K562 (cell line): ENCODE data around the gene MTX3. TPM values are rescaled to one million over a fixed set of nuclear protein-coding genes. Genes with fewer than 3 reads are reported as not detected.

Experiments
- ATAC-seq: fragments of 200-7000 bp; cut with Tn5 transposase; 3 replicates; pipeline ENCODE4 v1.9.1; 2020; ENCODE audit warnings: moderate library complexity
- BruUV-seq: library from RNA; stranded (reverse); fragments of 400-500 nt; replicated peaks from 2 replicates; lab custom pipeline; 2021; lab: Mats Ljungman, UMichigan
- CTCF ChIA-PET: fragments of 300-600 bp; formaldehyde crosslinking; extraction: SDS; loops from one replicate; lab custom pipeline; 2021; ENCODE audit warnings: low intra/inter-chr PET ratio; lab: Yijun Ruan, JAX
- POLR2A ChIA-PET: fragments of 300-600, 350-650 bp; sonication (Branson Sonifier 250); formaldehyde crosslinking; extraction: SDS; loops from one replicate; lab custom pipeline; 2021; ENCODE audit warnings: antibody characterized with exemption, inconsistent platforms; lab: Yijun Ruan, JAX
- DNase-seq, 4 experiments: peaks; one replicate each; pipeline versions ENCODE4 v3.0.0 to v3.0.0-alpha.2; 2011 to 2018; ENCODE audit warnings: low spot score in 3 of 4, mixed read lengths in 3 of 4; ENCODE audit errors: extremely low read depth in 1 of 4
- FAIRE-seq: peaks from 2 replicates; lab custom pipeline; 2011; peaks lifted over from hg19 to GRCh38; lab: Jason Lieb, UNC
- H2AFZ ChIP-seq: 2 replicates; pipeline ENCODE4 v1.6.0; 2011; ENCODE audit warnings: low read depth, low read length, control low read depth, inconsistent platforms
- H3K27ac ChIP-seq: fragments of 200-600 bp; 3 replicates; pipeline ENCODE4 v1.8.0; 2011; ENCODE audit warnings: low read depth, mild to moderate bottlenecking, control low read depth, inconsistent platforms, low read length, moderate library complexity, mixed read lengths; ENCODE audit errors: extremely low read depth
- H3K27me3 ChIP-seq, 2 experiments: fragments of 300-600 bp in 1 of 2; 2 replicates in 1 of 2; 3 replicates in 1 of 2; pipeline versions ENCODE4 v1.6.0 to v1.8.0; 2011; ENCODE audit warnings: inconsistent platforms in 2 of 2, low read length in 2 of 2, mild to moderate bottlenecking in 1 of 2, mixed read lengths in 1 of 2, moderate library complexity in 1 of 2; ENCODE audit not compliant: control insufficient read depth in 2 of 2, insufficient read depth in 2 of 2
- H3K36me3 ChIP-seq: fragments of 300-600 bp; 3 replicates; pipeline ENCODE4 v1.8.0; 2011; ENCODE audit warnings: mild to moderate bottlenecking, low read length, inconsistent platforms; ENCODE audit not compliant: control insufficient read depth, insufficient read depth
- H3K4me1 ChIP-seq, 2 experiments: fragments of 200-600 bp in 1 of 2; replicated peaks in 1 of 2; 2 replicates in 1 of 2; 3 replicates in 1 of 2; pipeline versions ENCODE4 v1.5.1 to v1.8.0; 2011; ENCODE audit warnings: inconsistent platforms in 2 of 2, low read length in 2 of 2, mild to moderate bottlenecking in 1 of 2, mixed read lengths in 1 of 2, moderate library complexity in 1 of 2; ENCODE audit not compliant: control insufficient read depth in 2 of 2, insufficient read depth in 2 of 2
- H3K4me2 ChIP-seq: 2 replicates; pipeline ENCODE4 v1.6.1; 2011; ENCODE audit warnings: low read length, control low read depth, inconsistent platforms, mixed read lengths; ENCODE audit not compliant: insufficient read depth
- H3K4me3 ChIP-seq: fragments of 200-600 bp; sonication (generic), shearing (Covaris generic); 2 replicates; pipeline ENCODE4 v1.5.1; 2016; ENCODE audit warnings: control low read depth, inconsistent platforms
- H3K79me2 ChIP-seq: fragments of 200-600 bp; 3 replicates; pipeline ENCODE4 v1.8.0; 2011; ENCODE audit warnings: low read length, inconsistent platforms; ENCODE audit not compliant: control insufficient read depth, insufficient read depth
- H3K9ac ChIP-seq, 2 experiments: 2 replicates each; pipeline versions ENCODE4 v1.6.0 to v1.6.1; 2011; ENCODE audit warnings: low read depth in 2 of 2, low read length in 2 of 2, control low read depth in 1 of 2, inconsistent platforms in 1 of 2, mild to moderate bottlenecking in 1 of 2, mixed read lengths in 1 of 2; ENCODE audit not compliant: insufficient read depth in 1 of 2
- H3K9me1 ChIP-seq: one replicate; pipeline ENCODE4 v1.6.0; 2011; ENCODE audit warnings: inconsistent platforms, mild to moderate bottlenecking, low read length, moderate library complexity; ENCODE audit not compliant: control insufficient read depth, insufficient read depth
- H3K9me3 ChIP-seq: replicated peaks from 2 replicates; pipeline ENCODE4 v1.5.1; 2011; ENCODE audit warnings: low read depth, low read length, inconsistent platforms; ENCODE audit not compliant: control insufficient read depth, insufficient read depth
- H4K20me1 ChIP-seq: replicated peaks from 2 replicates; pipeline ENCODE4 v1.6.1; 2011; ENCODE audit warnings: low read length, inconsistent platforms, mixed read lengths; ENCODE audit not compliant: control insufficient read depth, insufficient read depth
- CEBPZ ChIP-seq: fragments of 150-350 bp; IDR thresholded peaks from 2 replicates; pipeline ENCODE4 v1.6.1; 2014; ENCODE audit warnings: low read depth, mild to moderate bottlenecking, low read length, borderline replicate concordance
- FIP1L1 ChIP-seq: fragments of 200-400 bp; formaldehyde crosslinking; IDR thresholded peaks from 2 replicates; pipeline ENCODE4 v1.6.1; 2018; ENCODE audit warnings: mild to moderate bottlenecking, low read depth, low read length; ENCODE audit not compliant: poor library complexity, severe bottlenecking
- FOXK1 ChIP-seq: sonication (generic); formaldehyde crosslinking; IDR thresholded peaks from 2 replicates; pipeline ENCODE4 v1.8.0; 2022; ENCODE audit warnings: missing genetic modification reagents, mild to moderate bottlenecking, borderline replicate concordance
- HMG20B ChIP-seq: fragments of 250-450 bp; sonication (Bioruptor Pico); IDR thresholded peaks from 2 replicates; pipeline ENCODE4 v1.5.0; 2021; ENCODE audit warnings: mild to moderate bottlenecking
- IFI16 ChIP-seq: fragments of 250-450 bp; sonication (Bioruptor Pico); IDR thresholded peaks from 2 replicates; pipeline ENCODE4 v2.1.2; 2022; ENCODE audit warnings: mild to moderate bottlenecking, inconsistent platforms
- KAT7 ChIP-seq: sonication (generic); formaldehyde crosslinking; IDR thresholded peaks from 2 replicates; pipeline ENCODE4 v1.8.0; 2022; ENCODE audit warnings: missing genetic modification reagents, mild to moderate bottlenecking, borderline replicate concordance
- MTF1 ChIP-seq: fragments of 250-450 bp; sonication (Bioruptor Pico); IDR thresholded peaks from 2 replicates; pipeline ENCODE4 v1.9.0; 2021; ENCODE audit warnings: moderate library complexity, mild to moderate bottlenecking, inconsistent platforms, borderline replicate concordance
- THRB ChIP-seq: fragments of 450-650 bp; formaldehyde crosslinking; conservative IDR thresholded peaks from 2 replicates; pipeline ENCODE4 v1.4.0; 2022; ENCODE audit warnings: mild to moderate bottlenecking, missing genetic modification characterization
- TRIM28 ChIP-seq: fragments of 450-650 bp; IDR thresholded peaks from 2 replicates; pipeline ENCODE4 v1.6.1; 2017
- ZNF507 ChIP-seq: conservative IDR thresholded peaks from 2 replicates; pipeline ENCODE4 v1.6.1; 2017; ENCODE audit warnings: missing genetic modification characterization, missing compliant biosample characterization
- ZNF518B ChIP-seq: fragments of 250-450 bp; sonication (Bioruptor Pico); IDR thresholded peaks from 2 replicates; pipeline ENCODE4 v1.5.0; 2021; ENCODE audit warnings: mild to moderate bottlenecking, moderate library complexity
- ZNF668 ChIP-seq: fragments of 250-450 bp; sonication (Bioruptor Pico); IDR thresholded peaks from 2 replicates; pipeline ENCODE4 v1.8.0; 2022; ENCODE audit warnings: mild to moderate bottlenecking, inconsistent platforms
- WGBS: fragments of 100-300 bp; shearing (Covaris generic); methylation state at CpG from one replicate; pipeline ENCODE4 v1.1.6; 2016; ENCODE audit warnings: low coverage, mixed read lengths; ENCODE audit not compliant: insufficient coverage; ENCODE audit errors: missing lambda C conversion rate; 5-methylcytosine and 5-hydroxymethylcytosine counted together
- in situ Hi-C: fragments of 300-500 bp; cut with MboI; formaldehyde crosslinking; loops from 4 replicates; pipeline ENCODE4 v1.15.0; 2018; ENCODE audit warnings: inconsistent platforms, mixed read lengths
- intact Hi-C: fragments of 100-400 bp; cut with micrococcal nuclease; formaldehyde crosslinking; loops from 2 replicates; pipeline ENCODE4 v1.14.2; 2022
- polyA plus RNA-seq, 8 experiments: library from polyadenylated mRNA; depleted of rRNA in 4 of 8; stranded (reverse) in 5 of 8; unstranded in 3 of 8; fragments of >200 nt; fragmentation: Nextera tagmentation in 2 of 8; fragmentation: Illumina TruSeq in 1 of 8; extraction: Ambion mirVana in 2 of 8; extraction: Trizol in 1 of 8; gene quantifications; 2 replicates each; pipeline versions ENCODE4 v1.2.1 to v1.2.3, GENCODE V29; 2011 to 2014; ENCODE audit warnings: inconsistent platforms in 1 of 8, missing spikeins in 1 of 8
- total RNA-seq, 7 experiments: library from RNA; depleted of rRNA in 6 of 7; stranded (reverse); fragments of >200 nt in 6 of 7; fragmentation: Illumina TruSeq in 2 of 7; extraction: Trizol in 2 of 7; gene quantifications; 2 replicates each; pipeline versions ENCODE4 v1.2.1 to v1.2.3, GENCODE V29; 2011 to 2021; ENCODE audit warnings: low replicate concordance in 1 of 7

Gene MTX3
- total and polyA plus RNA-seq, 9 of the 15 experiments (the other 6 are each of a cell fraction or from before 2014, with no cell fraction given), result 0.04 to 0.36 (median 0.15) TPM; not detected in 1

GRCh38 chr5:79992891-79993657 lies 2.0 kb upstream of the MTX3 start (continued):
- no peak for TF ChIP-seq ZNF668
- TF ChIP-seq TRIM28, result no peak
- TF ChIP-seq FOXK1 (CRISPR knock-in tag), result no peak
- TF ChIP-seq FIP1L1, result no peak
- no peak for TF ChIP-seq ZNF507
- TF ChIP-seq IFI16 (CRISPR knock-in tag), result no peak

GRCh38 chr5:79990205-79990597 lies 861 bp downstream of the MTX3 start:
- Histone ChIP-seq H3K4me1 (peaks cover 0 to 6% of the 10 kb centered on the region in 2 experiments; a peak in 1 of 5 replicates), H3K4me3 (no peak overlapping the region), H3K27me3 (peaks cover 0 to 5% of the 10 kb centered on the region in 2 experiments; a peak in 1 of 5 replicates), H2AFZ (peak overlapping the region; percentile 72; the same call in 1 of the 2 replicates), H3K79me2 (no peaks in the 10 kb centered on the region), H3K36me3 (no peaks in the 10 kb centered on the region), H3K4me2 (no peak overlapping the region), H3K9me3 (no peaks in the 10 kb centered on the region), H3K9me1 (no peaks in the 10 kb centered on the region), H4K20me1 (no peaks in the 10 kb centered on the region), H3K9ac (no peak overlapping the region), H3K27ac (no peak overlapping the region)
- BruUV-seq, result no TSS peak
- no peak for FAIRE-seq
- DNase-seq, result no peak
- intact Hi-C loops (no loop called here), in situ Hi-C loops (no loop called here)
- POLR2A ChIA-PET, result no interaction called here
- WGBS, result 22% methylated on average over 6 of the region's 6 CpGs
- CTCF ChIA-PET, result no interaction called here
- ATAC-seq, result no peak
- TF ChIP-seq HMG20B, result no peak
- no peak for TF ChIP-seq MTF1 (CRISPR knock-in tag)
- no peak for TF ChIP-seq ZNF518B (CRISPR knock-in tag)
- TF ChIP-seq CEBPZ, result no peak
- TF ChIP-seq KAT7 (CRISPR knock-in tag), result no peak
- no peak for TF ChIP-seq THRB (CRISPR knock-in tag)
